ENCODE results near the gene PELI2. TPM values are rescaled to one million over a fixed set of nuclear protein-coding genes. Genes with fewer than 3 reads are reported as not detected.

PELI2 gene
- total RNA-seq, 1 donor from 2014 or later: 33.7 TPM

- Mint-ChIP-seq H3K4me3 (no peak overlapping the region), H3K36me3 (peaks cover 3% of the 10 kb centered on the region), H3K9me3 (no peaks in the 10 kb centered on the region), H3K4me1 (ENCODE audit: unreplicated experiment) (no peaks in the 10 kb centered on the region), H3K27ac (no peak overlapping the region), H3K27me3 (no peaks in the 10 kb centered on the region)
- no peak for DNase-seq (ENCODE audit: extremely low spot score, unreplicated experiment)
- TF ChIP-seq, protein P1, sequence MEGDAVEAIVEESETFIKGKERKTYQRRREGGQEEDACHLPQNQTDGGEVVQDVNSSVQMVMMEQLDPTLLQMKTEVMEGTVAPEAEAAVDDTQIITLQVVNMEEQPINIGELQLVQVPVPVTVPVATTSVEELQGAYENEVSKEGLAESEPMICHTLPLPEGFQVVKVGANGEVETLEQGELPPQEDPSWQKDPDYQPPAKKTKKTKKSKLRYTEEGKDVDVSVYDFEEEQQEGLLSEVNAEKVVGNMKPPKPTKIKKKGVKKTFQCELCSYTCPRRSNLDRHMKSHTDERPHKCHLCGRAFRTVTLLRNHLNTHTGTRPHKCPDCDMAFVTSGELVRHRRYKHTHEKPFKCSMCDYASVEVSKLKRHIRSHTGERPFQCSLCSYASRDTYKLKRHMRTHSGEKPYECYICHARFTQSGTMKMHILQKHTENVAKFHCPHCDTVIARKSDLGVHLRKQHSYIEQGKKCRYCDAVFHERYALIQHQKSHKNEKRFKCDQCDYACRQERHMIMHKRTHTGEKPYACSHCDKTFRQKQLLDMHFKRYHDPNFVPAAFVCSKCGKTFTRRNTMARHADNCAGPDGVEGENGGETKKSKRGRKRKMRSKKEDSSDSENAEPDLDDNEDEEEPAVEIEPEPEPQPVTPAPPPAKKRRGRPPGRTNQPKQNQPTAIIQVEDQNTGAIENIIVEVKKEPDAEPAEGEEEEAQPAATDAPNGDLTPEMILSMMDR (conservative IDR thresholded peaks at IDR 0.05): no peak
Observed at GRCh38 chr14:56324454-56324853, 206.2 kb downstream of the PELI2 start.

DNA sequence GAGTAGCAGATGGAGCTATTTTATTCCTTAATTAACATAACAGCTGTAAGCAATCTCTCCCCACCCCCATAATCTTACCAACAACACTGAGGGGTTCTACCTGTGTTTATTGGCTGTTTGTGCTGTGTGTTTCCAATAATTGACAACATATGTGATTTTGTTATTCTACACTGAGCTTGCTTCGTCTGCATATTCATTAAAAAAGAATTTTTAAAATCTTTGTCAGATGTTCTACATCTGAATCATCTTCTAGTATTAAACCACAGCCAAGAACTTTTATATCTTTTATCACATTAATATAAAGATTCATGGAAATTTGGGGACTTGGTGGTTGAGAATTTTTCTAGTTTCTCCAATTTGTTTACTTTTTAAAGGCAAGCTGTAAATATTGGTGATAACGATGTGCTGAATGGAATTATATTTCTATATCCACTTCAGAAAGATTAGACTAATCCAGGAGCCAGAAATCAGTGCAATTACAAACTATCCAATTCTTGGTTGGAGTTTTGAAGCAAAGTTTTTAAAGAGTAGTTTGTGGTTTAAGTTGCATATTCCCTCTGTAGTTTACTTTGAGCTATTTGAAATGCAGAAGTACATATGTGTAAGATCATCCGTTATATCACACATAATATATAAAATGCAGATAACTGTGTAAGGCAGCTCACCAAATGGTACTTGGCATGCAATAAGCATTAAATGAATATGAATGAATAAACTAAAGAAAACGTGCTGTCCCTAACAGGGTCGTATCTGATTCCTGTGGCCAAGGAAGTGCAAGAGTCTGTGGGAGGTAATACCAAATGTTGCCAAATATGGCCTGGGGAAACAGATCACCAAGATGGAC is 206.9 kb downstream of the PELI2 start:
- Mint-ChIP-seq H3K27me3 (no peaks in the 10 kb centered on the region), H3K4me1 (ENCODE audit: unreplicated experiment) (no peaks in the 10 kb centered on the region), H3K4me3 (no peak overlapping the region), H3K27ac (no peak overlapping the region), H3K9me3 (no peaks in the 10 kb centered on the region), H3K36me3 (peaks cover 3% of the 10 kb centered on the region)
- no peak for DNase-seq (ENCODE audit: extremely low spot score, unreplicated experiment)
- TF ChIP-seq, protein P1 (conservative IDR thresholded peaks at IDR 0.05): no peak

DNA sequence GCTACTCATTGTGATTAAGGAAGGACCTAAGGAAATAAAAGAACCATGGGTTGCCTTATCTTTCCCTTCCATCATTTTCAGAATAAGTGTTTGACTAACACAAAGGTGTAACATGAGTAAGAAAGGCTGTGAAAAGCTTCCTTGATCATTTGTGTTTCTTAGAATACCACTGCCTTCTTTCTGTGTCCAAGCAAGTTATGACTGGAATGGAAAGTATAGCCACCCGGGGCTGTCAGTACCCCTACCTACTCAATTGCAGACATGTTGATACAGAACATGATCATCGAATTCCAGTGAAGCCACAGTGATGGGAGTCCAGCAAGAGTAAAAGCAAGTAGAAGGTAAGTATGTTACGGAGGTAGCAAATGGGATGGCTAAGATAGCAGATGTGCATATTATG is 209.8 kb downstream of the PELI2 start:
- no peak overlapping the region for H3K4me3 Mint-ChIP-seq
- H3K9me3 Mint-ChIP-seq: no peaks in the 10 kb centered on the region
- TF ChIP-seq, protein P1 (conservative IDR thresholded peaks at IDR 0.05): no peak
- peaks cover 3% of the 10 kb centered on the region for H3K36me3 Mint-ChIP-seq
- H3K4me1 Mint-ChIP-seq (ENCODE audit: unreplicated experiment): peaks cover 7% of the 10 kb centered on the region
- DNase-seq (ENCODE audit: extremely low spot score, unreplicated experiment): no peak
- no peak overlapping the region for H3K27ac Mint-ChIP-seq
- no peaks in the 10 kb centered on the region for H3K27me3 Mint-ChIP-seq

DNA sequence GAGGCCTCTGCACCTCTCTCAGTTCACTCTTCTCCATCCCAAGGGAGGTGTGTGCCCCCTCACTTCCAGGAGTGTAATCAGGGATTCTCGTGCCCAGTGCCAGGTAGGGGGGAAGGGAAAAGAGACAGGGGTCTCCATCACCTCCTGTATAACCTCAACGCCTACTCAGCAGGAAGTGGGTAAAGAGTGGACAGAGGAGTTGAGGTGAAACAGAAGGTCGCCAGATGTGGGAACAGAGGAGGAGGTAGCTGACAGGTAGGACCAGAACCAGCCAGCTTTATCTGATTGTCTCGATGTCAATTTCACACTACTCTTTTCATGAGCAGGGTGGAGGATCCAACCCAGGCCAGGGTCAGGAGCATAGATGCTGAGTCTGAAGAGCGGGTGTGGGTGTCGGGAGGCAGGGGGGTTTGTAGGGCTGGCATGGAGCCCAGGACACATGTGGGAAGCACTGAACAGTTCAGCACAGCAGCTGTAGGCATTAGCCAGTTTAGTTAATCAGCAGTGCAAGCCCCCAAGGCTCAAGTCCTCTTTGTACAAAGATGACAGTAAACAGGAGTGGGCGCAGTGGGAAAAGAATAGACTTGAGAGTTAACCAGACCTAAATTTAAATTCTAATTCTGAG is 213.5 kb downstream of the PELI2 start:
- Mint-ChIP-seq H3K4me3 (no peak overlapping the region), H3K27ac (no peak overlapping the region), H3K27me3 (no peaks in the 10 kb centered on the region), H3K4me1 (ENCODE audit: unreplicated experiment) (peaks cover 12% of the 10 kb centered on the region), H3K9me3 (no peaks in the 10 kb centered on the region), H3K36me3 (peaks cover 2% of the 10 kb centered on the region)
- DNase-seq (ENCODE audit: extremely low spot score, unreplicated experiment): no peak
- TF ChIP-seq, protein P1 (conservative IDR thresholded peaks at IDR 0.05): no peak

- H3K36me3 Mint-ChIP-seq: no peaks in the 10 kb centered on the region
Observed at GRCh38 chr14:56333359-56334292, 215.4 kb downstream of the PELI2 start.

More at GRCh38 chr14:56333359-56334292, 215.4 kb downstream of the PELI2 start:
- Mint-ChIP-seq H3K27ac (peak overlapping the region; percentile 44), H3K4me3 (no peak overlapping the region), H3K27me3 (no peaks in the 10 kb centered on the region), H3K9me3 (no peaks in the 10 kb centered on the region), H3K4me1 (ENCODE audit: unreplicated experiment) (peaks cover 12% of the 10 kb centered on the region)
- TF ChIP-seq, protein P1 (conservative IDR thresholded peaks at IDR 0.05): no peak
- no peak for DNase-seq (ENCODE audit: extremely low spot score, unreplicated experiment)

All from type B pancreatic cell (in vitro differentiated cells).